T-helper 2 cell treated with Interferon-gamma antibody and Interleukin-4, amounts not matched to agents 100 ng/mL and 5 ng/mL, for 36 hours (primary cell): ENCODE data around the gene BATF. TPM values are rescaled to one million over a fixed set of nuclear protein-coding genes. Genes with fewer than 3 reads are reported as not detected.

Source experiments
- intact Hi-C: fragments of 100-400 bp; cut with micrococcal nuclease; formaldehyde crosslinking; loops from one replicate; pipeline ENCODE4 v1.15.1; 2023
- total RNA-seq: library from RNA; stranded (reverse); gene quantifications from 2 replicates; pipeline ENCODE4 v1.2.3, GENCODE V29; 2022

BATF gene
- total RNA-seq, 1 donor from 2014 or later, result 56.0 TPM

DNA sequence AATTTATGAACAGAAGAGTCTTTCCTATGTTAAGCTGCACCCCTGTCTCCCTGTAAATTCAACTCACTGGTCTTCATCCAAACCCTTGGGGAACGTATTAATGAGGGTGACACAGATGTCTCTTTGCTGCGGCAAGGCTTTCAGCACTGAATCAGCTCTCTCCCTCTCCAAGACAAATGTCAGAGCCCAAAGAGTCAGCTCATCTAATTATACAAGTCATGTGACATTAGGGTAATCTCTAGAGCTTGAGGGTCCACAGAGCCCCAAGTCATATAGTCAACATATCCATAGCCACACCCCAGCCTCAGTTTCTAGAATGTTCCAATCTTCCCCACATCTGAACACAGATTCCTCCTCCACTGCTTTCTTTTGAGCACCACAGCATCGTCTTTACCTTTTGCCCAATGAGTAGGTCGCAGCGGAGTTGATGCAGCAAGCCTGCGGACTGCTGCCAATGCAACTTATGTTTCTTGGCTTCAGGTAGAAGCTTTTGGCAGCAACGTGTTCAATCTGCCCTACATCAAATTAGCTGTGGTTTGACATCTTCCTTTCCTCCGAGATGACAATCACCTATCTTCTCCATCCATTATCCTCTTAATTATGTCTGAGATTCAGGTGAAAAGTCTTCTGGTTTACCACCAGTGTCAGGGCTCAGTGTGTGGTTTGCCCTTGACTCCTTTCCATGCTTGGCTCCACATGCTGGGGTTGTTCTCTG, 5.3 kb downstream of the BATF start:
- intact Hi-C loops, result no loop called here

GRCh38 chr14:75531256-75531655, 9.0 kb downstream of the BATF start:
- intact Hi-C loops, result loop anchor here (1.0 kb wide), 1 partner anchor 8 kb away; no protein-coding TSS in a partner anchor

DNA sequence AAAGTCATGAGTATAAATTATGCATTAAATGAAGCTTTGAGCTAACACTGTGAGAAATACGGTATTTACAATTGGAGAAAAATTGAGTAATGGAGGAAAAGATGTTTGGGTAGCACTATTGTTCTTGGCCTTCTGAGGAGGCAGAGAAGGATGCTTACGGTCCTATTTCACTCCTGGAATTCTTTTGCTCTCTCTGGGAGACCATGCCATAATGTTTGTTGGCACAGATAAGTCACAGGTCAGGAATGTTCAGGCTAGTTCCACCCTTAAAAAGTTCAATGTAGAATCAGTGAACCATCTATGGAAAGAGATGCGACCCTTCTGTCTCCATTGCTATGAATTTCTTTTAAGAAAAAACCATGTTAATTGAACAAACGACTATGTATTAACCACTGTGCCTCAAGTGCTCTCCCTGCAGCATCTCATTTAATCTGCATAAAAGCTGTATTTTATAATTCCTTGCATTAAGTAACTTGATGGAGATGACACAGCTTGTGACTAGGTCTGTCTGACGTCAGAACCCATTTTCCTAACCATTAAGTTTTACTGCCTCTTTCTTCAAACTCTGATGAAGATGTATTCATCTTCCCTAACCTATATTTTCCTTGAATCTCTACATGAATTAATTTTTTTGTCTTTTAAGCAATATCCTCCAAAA, 9.5 kb downstream of the BATF start:
- intact Hi-C loops, result loop anchor here (1.0 kb wide), 1 partner anchor 8 kb away; no protein-coding TSS in a partner anchor

- intact Hi-C loops, result no loop called here
Measured at GRCh38 chr14:75533791-75534555, 11.7 kb downstream of the BATF start.

GRCh38 chr14:75535164-75535898, 13.1 kb downstream of the BATF start:
- intact Hi-C loops, result no loop called here

DNA sequence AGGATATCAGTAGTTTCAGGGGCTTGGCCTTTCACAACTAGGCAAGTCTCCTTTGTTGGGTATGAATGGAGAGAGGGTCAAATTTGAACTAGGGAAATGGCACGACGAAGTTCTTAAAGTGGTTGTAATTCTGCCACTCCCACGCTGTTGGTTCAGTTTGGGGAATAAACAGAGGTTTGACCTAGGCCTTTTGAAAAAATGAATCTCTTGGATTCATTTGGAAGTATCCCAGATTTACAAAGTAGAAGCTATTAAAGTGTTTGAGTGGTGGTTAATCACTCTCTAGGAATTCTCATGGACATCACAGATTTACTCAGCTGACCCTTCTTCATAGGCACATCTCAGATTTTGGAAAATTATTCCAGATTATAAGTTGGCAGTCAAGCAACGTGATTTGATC, 14.8 kb downstream of the BATF start:
- intact Hi-C loops, result no loop called here

DNA sequence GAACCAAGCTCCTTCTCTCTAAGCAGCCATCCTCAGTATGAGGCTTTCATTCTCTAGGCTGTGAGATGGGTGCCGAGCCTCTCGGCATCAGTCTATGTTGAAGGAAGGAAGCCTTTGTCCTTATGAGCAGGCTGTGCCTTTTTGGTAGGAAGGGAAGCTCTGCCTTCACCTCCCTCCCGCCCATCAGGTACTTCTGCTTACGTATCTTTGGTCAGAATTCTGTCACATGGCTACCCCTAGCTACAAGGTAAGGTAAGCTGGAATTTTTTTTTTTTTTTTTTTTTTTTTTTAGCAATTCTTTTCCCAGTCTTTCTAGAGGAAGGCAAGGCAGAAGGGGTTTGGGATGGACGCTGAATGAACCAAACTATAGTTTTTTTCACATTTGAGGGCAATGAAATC, 16.9 kb downstream of the BATF start:
- intact Hi-C loops, result no loop called here

- intact Hi-C loops, result no loop called here
Measured at GRCh38 chr14:75539561-75540478, 17.6 kb downstream of the BATF start.

- intact Hi-C loops, result no loop called here
Measured at GRCh38 chr14:75540479-75540851, 18.2 kb downstream of the BATF start.

- intact Hi-C loops, result loop anchor here (1.0 to 2.0 kb wide), 4 partner anchors 16 to 119 kb away; partner anchors contain the start of genes BATF and TTLL5
Measured at GRCh38 chr14:75542588-75543091, 20.4 kb downstream of the BATF start.

DNA sequence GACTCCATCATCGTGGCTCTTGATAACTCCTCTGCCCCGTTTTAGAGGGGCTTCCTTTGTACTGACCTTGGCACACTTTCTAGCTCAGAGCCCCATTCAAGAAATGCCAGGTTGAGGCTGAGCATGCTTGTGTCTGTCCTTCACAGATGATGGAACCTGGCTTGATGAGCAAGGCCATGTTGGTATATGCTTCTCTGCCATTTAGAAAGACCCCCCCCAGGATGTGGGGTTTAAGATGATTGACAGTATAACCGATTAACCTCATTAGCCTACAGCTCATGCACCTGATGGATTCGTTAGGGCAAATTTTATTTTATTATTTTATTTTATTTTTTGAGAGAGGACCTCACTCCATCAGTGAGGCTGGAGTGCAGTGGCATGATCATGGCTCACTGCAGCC, 21.0 kb downstream of the BATF start:
- intact Hi-C loops, result loop anchor here (1.0 to 2.0 kb wide), 2 partner anchors 16 to 118 kb away; partner anchors contain the start of gene TTLL5

- intact Hi-C loops, result loop anchor here (1.0 to 2.0 kb wide), 2 partner anchors 15 to 118 kb away; partner anchors contain the start of gene TTLL5
Measured at GRCh38 chr14:75543786-75544185, 21.5 kb downstream of the BATF start.

- intact Hi-C loops, result no loop called here
Measured at GRCh38 chr14:75545907-75546306, 23.6 kb downstream of the BATF start.

- intact Hi-C loops, result no loop called here
Measured at GRCh38 chr14:75547552-75548250, 25.4 kb downstream of the BATF start.

- intact Hi-C loops, result no loop called here
Measured at GRCh38 chr14:75548544-75548943, 26.3 kb downstream of the BATF start.

- intact Hi-C loops, result no loop called here
Measured at GRCh38 chr14:75549169-75549568, 26.9 kb downstream of the BATF start.

- intact Hi-C loops, result no loop called here
Measured at GRCh38 chr14:75551021-75551420, 28.8 kb downstream of the BATF start.

DNA sequence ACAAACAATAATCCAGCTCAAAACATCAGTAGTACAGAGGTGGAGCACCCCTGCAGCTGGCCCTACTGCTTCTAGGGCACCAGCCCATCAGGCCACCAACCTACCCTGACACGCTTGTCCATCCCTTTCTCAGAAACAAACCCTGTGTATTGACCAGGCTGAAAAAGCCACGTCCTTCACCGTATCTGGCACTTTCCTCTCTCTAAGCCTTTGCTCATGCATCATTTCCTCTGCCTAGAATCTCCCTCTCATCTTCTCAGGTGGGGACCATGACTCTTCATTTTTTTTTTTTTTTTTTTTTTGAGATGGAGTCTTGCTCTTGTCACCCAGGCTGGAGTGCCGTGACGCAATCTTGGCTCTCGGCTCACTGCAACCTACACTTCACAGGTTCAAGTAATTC, 30.9 kb downstream of the BATF start:
- intact Hi-C loops, result no loop called here

DNA sequence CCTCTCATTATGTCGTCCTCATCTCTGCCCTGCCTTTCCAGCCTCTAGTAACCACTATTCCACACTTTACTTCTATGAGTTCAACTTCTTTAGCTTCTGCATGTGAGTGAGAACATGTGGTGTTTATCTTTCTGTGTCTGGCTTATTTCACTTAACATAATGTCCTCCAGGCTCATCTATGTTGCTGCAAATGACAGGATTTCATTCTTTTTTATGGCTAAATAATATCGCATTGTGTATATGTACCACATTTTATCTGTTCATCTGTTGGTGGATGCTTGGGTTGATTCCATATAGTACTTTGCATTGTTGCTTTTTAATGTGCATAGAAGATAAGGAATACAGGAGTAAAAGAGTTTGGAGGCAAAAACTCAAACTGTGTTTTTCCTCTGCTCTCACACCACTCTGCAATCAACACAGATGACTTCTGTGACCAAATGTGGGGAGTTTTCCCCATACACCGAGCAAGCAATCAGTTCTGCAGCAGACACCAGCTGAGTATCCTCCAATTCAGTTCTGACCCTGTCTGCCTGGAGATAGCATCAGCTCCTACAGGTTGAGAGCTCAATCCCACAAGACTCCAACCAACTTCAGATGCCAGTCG, 31.6 kb downstream of the BATF start:
- intact Hi-C loops, result no loop called here
